ENCODE results near the gene ANXA8.

Gene ANXA8

DNA sequence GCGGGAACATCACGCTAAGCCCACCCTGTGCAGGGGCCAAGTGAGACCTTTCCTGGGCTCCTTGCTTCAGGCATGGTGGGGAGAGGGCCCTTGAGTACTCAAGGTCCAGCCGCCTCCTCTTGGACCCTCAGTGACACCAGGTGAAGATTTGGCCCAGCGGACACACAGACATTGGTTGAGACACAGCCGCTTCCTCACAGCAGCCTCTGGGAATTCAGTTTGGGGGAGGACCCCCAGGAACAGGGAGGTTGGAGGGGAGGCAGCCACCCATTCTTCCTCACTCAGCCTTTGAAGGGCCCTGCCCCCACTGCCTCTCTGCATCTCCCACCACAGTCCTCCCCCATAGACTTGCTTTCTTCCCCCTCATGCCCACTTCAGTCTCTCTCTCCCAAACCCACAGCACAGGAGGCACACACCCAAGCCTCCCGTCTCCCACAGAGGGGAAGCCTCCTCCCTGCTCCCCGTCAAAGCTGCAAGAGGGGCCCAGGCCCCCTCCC, 31.9 kb downstream of the ANXA8 start:
- no peak for DNase-seq
- TF ChIP-seq GATA1 (IDR thresholded peaks at IDR 0.05; ENCODE audit: low read depth, low read length) (no peak), POLR2A (IDR thresholded peaks at IDR 0.05; ENCODE audit: low read length) (no peak)

DNA sequence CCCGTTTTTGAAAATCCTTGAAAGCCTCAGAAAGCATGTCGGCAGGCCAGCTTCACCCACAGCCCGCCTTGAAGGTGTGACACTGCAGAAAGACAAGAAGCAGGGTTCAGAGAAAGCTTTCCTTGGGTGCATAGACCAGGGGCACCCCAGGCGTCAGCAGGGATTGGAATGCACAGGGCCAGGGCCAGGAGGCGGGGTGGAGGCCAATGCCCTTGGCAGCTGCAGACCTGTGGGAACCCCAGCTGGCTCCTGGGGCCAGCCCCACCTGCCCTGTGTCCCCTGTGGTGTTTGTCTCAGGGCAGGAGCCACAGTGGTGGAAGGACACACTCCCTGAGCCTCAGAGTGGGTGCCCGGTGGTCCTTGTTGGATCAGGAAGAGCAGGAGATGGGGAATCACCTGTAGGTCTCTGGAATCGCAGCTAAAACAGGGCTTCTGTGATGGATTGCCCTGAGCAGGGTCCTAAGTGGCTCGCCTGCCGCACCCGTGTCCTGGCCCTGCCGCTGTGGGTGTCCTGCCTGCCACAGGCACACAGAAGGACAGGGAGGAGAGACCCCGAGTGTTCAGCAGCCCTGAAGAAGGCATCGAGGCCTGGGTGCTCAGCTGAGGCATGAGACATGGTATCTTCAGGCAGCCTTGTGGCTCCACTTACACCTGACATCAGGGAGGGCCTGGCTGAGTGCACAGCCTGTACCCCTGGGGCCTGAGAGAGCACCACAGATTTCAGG, 32.5 kb downstream of the ANXA8 start:
- no peak for TF ChIP-seq GATA1 (IDR thresholded peaks at IDR 0.05; ENCODE audit: low read depth, low read length)
- TF ChIP-seq POLR2A (IDR thresholded peaks at IDR 0.05; ENCODE audit: low read length): no peak
- DNase-seq: no peak

DNA sequence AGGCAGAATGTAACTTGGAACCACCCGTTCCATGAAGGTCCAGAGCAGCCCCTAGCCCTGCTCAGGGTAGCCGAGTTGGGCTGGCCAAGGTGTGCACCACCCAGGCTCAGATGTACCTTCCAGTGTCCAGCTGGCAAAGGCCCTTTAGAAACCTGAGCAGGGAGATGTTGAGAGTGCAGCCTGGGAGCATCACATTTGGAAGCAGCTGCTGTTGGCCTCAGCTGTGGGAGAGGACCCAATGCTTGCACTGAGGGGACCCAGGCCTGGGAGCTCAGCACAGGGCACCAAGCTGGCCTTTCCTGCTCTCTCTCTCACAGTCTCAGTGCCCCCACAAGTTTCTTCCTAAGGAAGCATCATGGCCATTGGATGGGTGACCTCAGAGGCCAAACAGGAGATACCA, 33.5 kb downstream of the ANXA8 start:
- TF ChIP-seq POLR2A (IDR thresholded peaks at IDR 0.05; ENCODE audit: low read length): no peak
- no peak for TF ChIP-seq GATA1 (IDR thresholded peaks at IDR 0.05; ENCODE audit: low read depth, low read length)
- DNase-seq: no peak

DNA sequence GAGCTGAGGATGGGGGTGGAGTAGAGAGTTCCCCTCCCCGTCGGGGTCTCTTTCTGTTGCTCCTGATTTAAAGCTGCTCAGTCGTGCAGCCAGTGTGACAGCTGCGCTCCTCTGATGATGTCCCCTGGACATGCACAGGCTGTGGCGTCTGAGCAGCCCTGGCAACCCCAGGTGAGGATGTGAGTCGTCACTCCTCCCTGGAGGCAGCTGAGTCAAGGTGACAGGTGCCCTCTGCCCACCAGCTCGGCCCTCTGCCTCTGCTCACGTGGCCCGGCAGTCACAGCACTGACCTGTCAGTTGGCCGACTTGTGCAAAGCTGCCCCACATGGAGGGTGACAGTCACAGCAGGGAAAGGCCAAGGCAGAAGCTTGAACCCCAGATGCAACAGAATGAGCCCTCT, 33.9 kb downstream of the ANXA8 start:
- no peak for DNase-seq

DNA sequence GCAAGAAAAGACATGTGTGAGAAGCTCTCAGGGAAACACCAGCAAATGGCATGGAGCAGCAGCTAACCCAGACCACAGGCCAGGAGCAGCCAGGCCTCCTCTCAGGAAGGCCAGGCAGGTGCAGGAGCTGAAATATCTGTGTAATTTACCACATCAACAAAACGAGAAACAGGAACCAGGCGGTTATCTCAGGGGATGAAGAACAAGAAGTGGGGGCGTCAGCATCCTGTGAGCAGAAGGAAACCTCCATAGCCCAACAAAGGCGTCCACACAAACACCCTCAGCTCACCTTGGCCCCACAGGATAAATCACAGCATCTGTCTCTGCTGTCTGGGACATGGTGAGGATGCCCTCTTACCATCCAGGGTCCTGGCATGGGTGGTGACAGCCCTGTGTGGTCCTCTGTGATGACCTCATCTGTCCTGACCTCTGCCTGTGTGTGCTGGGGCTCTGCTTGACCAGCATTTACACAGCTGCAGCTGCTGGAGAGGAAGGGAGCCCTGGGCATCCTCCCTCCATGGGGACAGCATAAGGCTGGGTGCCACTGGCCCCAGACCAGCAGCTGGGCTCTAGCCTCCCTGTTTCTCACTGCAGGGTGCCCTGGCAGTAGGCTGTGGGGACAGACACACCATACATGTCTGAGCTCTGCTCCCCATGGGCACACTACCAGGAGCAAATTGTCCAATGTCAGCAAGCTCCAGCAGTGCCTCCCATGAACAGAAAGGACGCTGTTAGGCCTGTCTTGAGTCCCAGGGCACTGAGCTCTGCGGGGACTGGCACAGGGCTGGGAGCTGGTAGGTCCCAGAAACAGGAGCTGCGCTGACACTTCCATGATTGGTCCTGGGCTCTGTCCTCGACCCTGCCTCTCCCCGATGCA, 34.6 kb downstream of the ANXA8 start:
- no peak for TF ChIP-seq POLR2A (IDR thresholded peaks at IDR 0.05; ENCODE audit: low read length)
- TF ChIP-seq GATA1 (IDR thresholded peaks at IDR 0.05; ENCODE audit: low read depth, low read length): no peak
- no peak for DNase-seq

More for the DNA sequence above, 33.9 kb downstream of the ANXA8 start:
- TF ChIP-seq POLR2A (IDR thresholded peaks at IDR 0.05; ENCODE audit: low read length) (no peak), GATA1 (IDR thresholded peaks at IDR 0.05; ENCODE audit: low read depth, low read length) (no peak)

DNA sequence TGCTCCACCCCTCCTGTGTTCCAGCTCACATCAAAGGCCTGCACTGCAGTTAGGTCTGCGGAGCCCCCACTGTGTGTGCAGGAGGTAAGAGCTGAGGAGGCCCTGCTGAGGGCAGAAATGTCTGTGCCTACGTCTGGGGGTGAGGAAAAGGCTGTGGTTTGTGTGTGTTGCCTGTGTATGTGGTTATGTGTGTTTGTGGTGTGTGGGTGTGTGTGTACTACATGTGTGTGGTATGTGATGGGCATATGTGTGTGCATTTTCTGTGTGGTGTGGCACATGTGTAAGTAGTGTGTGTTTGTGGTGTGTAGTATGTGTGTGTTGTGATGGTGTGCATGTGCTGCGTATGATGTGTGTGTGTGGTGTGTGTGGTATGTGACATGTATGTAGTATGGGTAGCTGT, 36.2 kb downstream of the ANXA8 start:
- TF ChIP-seq GATA1 (IDR thresholded peaks at IDR 0.05; ENCODE audit: low read depth, low read length) (no peak), POLR2A (IDR thresholded peaks at IDR 0.05; ENCODE audit: low read length) (no peak)
- no peak for DNase-seq

DNA sequence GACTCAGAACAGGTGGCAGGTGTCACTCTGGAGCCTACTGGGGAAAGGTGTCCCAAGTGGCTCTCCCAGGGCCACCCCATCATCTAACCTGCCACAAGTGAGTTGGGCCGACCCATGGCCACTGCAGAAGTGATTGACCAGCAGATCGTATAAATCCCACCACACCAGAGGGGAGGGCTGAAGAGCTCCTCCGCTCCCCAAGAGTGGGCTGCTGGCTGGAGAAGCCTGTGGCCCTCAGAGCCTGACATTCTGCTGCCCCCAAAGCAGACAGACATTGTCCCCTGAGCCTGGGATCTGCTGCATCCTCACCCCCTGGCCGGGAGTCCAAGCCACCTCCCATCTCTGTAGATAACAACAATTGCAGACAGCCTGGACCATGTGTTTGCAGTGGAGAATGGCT, 36.7 kb downstream of the ANXA8 start:
- no peak for DNase-seq
- TF ChIP-seq GATA1 (IDR thresholded peaks at IDR 0.05; ENCODE audit: low read depth, low read length) (no peak), POLR2A (IDR thresholded peaks at IDR 0.05; ENCODE audit: low read length) (no peak)

DNA sequence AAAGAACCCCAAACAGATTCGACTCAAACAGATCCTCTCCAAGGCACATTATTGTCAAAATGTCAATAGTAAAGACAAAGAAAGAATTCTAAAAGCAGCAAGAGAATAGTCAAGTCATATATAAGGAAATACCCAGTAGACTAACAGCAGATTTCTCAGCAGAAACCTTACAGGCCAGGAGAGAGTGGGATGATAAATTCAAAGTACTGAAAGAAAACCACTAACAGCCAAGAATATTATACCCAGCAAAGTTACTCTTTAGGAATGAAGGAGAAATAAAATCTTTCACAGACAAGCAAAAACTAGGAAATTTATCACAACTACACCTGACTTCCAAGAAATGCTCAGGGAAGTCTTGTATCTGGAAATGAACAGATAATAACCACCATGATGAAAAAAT, 38.2 kb downstream of the ANXA8 start:
- no peak for DNase-seq
- no peak for TF ChIP-seq POLR2A (IDR thresholded peaks at IDR 0.05; ENCODE audit: low read length)
- TF ChIP-seq GATA1 (IDR thresholded peaks at IDR 0.05; ENCODE audit: low read depth, low read length): no peak

DNA sequence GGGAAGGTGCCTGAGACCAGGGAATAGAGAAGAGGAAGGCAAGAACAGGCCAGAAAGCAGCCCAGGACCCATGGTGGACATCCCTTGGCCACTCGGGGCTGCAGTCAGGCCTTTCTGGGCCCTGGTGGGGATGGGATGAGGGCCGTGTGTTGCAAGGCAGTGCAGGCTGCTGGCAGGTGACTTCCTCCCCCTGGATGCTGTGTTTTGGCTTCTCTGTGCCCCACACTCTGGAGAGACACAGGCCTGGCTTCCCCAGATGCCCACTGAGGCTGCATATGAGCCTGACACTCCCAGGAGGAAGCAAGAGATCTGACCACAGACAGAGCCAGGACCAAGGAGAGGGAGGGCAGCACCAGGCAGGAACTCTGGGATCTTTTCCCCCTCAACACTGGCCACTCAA, 39.9 kb downstream of the ANXA8 start:
- TF ChIP-seq GATA1 (IDR thresholded peaks at IDR 0.05; ENCODE audit: low read depth, low read length): no peak
- no peak for TF ChIP-seq POLR2A (IDR thresholded peaks at IDR 0.05; ENCODE audit: low read length)
- no peak for DNase-seq

DNA sequence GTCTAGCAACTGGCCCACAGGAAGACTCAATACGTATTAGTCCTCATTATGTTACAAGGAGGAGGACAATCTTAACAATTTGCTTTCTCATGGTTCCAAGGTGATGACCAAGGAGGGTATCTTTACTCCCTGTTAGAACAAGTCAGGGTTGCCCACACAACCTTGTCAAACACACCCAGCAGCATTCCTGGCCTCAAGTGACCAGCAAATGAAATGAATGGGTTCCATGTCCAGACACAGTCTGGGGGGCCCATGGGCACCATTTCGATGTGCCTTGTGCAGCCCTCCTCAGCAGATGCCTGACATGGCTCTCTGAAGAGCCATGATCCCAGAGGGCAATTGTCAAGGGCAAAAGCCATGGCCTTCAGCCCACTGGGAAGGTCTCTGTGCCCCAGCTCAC, 40.8 kb downstream of the ANXA8 start:
- no peak for DNase-seq
- no peak for TF ChIP-seq POLR2A (IDR thresholded peaks at IDR 0.05; ENCODE audit: low read length)
- no peak for TF ChIP-seq GATA1 (IDR thresholded peaks at IDR 0.05; ENCODE audit: low read depth, low read length)

DNA sequence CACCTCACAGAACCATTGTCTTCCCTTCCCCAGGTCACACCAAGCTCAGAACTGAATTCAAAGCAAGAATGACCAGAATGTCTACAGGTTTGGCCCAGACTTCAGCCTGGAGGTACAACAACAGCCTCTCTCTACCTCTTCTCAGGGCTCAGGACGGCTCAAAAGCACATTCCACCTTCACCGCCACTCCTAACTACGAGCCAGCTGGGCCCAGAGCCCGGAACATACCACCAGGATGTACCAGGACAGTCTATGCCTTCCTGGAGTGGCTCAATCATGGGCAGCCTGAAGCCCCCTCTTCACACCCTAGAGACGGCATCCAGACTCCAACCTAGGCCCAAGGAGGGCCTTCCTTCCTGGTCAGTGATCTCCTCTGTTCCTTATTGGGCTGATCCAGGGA, 41.6 kb downstream of the ANXA8 start:
- TF ChIP-seq POLR2A (IDR thresholded peaks at IDR 0.05; ENCODE audit: low read length): no peak
- no peak for TF ChIP-seq GATA1 (IDR thresholded peaks at IDR 0.05; ENCODE audit: low read depth, low read length)
- DNase-seq: no peak

DNA sequence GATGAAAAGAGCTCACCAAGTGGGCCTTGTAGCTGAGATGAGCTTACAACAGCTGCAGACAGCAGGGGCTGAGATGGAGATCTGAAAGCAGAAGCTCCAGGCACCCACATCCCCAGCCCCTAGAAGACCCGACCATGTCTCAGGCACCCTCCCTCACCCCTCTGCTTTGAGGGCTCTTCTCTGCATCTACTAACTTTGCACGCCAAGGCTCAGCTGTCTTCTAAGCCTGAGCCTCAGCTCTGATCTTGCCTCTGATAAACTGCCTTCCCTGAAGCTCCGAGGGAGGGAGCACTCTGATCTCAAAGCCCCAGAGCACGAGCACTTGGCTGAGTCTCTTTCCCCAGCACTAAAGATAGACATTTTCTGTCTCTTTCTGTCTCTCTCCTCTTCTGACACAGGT, 42.0 kb downstream of the ANXA8 start:
- no peak for TF ChIP-seq POLR2A (IDR thresholded peaks at IDR 0.05; ENCODE audit: low read length)
- no peak for TF ChIP-seq GATA1 (IDR thresholded peaks at IDR 0.05; ENCODE audit: low read depth, low read length)
- no peak for DNase-seq

DNA sequence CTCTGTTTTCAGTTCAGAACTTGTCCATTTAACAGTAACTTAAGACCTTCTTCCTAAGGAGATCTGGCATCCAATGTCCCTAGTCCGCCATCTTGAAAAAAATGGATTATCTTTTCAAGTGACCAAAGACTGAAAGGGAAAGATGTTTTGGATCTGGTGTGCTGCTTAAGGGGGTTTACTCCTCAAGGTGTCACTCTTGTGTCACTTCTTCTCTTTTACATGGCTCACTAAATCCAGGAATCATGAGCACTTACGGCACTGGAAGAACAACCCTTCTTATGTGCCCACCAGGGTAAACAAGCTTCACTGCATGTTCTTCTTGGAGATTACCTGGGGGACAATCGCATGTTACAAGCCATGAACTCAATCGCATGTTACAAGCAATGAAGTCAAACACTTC, 43.7 kb downstream of the ANXA8 start:
- TF ChIP-seq POLR2A (IDR thresholded peaks at IDR 0.05; ENCODE audit: low read length) (no peak), GATA1 (IDR thresholded peaks at IDR 0.05; ENCODE audit: low read depth, low read length) (no peak)
- DNase-seq: no peak

DNA sequence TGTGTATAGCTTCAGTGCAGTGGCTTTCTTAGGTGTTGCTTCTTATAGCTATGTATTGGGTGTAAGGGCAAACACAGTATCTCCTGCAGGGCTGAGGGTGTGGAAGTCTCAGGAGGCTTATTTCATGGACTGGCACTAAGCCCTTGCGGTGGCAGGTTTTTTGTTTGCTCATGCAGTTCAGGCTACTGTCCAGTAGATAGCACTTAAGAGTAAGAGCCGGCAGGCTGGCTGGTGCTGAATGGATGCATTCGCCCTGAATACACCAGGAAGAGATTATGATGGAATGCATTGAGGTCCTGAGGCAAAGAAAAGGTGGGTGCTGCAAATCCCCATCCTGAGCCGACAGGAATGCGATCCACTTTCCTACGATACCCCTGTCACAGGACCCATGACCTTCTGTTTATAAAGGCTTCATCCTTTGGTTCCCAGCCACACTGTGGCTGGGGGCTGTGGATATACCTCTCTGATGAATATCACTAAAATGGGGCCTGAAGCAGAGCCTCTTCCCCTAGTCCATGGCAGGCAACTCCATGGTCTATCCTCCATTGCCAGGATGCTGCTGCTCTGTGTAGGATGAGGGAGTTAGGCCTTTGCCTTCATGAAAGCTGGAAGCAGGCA, 44.9 kb downstream of the ANXA8 start:
- DNase-seq: peak; percentile 8 to 16
- TF ChIP-seq POLR2A (IDR thresholded peaks at IDR 0.05; ENCODE audit: low read length): no peak
- TF ChIP-seq GATA1 (IDR thresholded peaks at IDR 0.05; ENCODE audit: low read depth, low read length): no peak
